ENCODE data around the gene GABBR1. TPM values are rescaled to one million over a fixed set of nuclear protein-coding genes. Genes with fewer than 3 reads are reported as not detected.

GABBR1 gene
- polyA plus RNA-seq, 1 donor from 2014 or later, result 108 TPM

DNA sequence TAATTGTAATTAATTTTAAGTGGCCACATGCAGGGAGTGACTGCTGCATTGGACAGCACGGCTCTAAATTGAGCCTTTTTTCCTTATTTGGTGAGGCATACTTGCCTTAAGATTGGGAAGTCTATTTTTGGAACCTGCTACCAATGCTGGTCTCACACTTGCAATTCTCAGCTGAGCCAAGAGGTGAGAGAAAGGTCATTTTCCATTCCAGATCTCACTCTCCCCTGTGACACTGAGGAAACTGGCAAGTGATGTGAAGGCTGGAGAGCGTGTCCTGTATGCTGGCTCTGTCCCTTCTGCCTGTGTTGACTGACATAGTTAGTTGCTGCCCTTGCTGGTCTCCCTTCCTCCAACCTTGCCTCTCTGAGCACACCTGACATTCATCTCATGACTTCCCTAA lies 23.2 kb upstream of the GABBR1 start:
- Histone ChIP-seq H3K4me3 (ENCODE audit: low read length) (no peak overlapping the region), H3K27me3 (ENCODE audit: insufficient read depth, low read depth, low read length) (no peaks in the 10 kb centered on the region), H3K36me3 (ENCODE audit: insufficient read depth, low read length) (no peaks in the 10 kb centered on the region), H3K9me3 (ENCODE audit: low read length) (no peaks in the 10 kb centered on the region), H3K27ac (ENCODE audit: low read length) (no peak overlapping the region), H3F3A (ENCODE audit: insufficient read depth, low read length, poor library complexity, severe bottlenecking) (no peaks in the 10 kb centered on the region), H3K9ac (ENCODE audit: low read length) (no peak overlapping the region), H3K4me2 (ENCODE audit: low read length) (no peak overlapping the region), H4K20me1 (ENCODE audit: insufficient read depth) (no peaks in the 10 kb centered on the region), H3K9me2 (ENCODE audit: insufficient read depth, low read length) (no peaks in the 10 kb centered on the region), H3K79me2 (replicated peaks; ENCODE audit: insufficient read depth, low read length) (no peaks in the 10 kb centered on the region), H2AFZ (ENCODE audit: low read depth, low read length) (no peak overlapping the region)
- TF ChIP-seq EZH2 (IDR thresholded peaks at IDR 0.05; ENCODE audit: borderline replicate concordance, insufficient read depth, low read length, poor library complexity, severe bottlenecking) (no peak), POLR2AphosphoS5 (IDR thresholded peaks at IDR 0.05) (no peak), SMC3 (conservative IDR thresholded peaks at IDR 0.05; ENCODE audit: poor library complexity) (no peak), TAF1 (IDR thresholded peaks at IDR 0.05; ENCODE audit: low read depth) (no peak), RAD21 (conservative IDR thresholded peaks at IDR 0.05) (no peak), EP300 (conservative IDR thresholded peaks at IDR 0.05; ENCODE audit: poor library complexity, severe bottlenecking) (no peak), REST (IDR thresholded peaks at IDR 0.05; ENCODE audit: borderline replicate concordance) (no peak), MXI1 (conservative IDR thresholded peaks at IDR 0.05; ENCODE audit: poor library complexity, severe bottlenecking) (no peak)
- TF ChIP-seq, protein P1, sequence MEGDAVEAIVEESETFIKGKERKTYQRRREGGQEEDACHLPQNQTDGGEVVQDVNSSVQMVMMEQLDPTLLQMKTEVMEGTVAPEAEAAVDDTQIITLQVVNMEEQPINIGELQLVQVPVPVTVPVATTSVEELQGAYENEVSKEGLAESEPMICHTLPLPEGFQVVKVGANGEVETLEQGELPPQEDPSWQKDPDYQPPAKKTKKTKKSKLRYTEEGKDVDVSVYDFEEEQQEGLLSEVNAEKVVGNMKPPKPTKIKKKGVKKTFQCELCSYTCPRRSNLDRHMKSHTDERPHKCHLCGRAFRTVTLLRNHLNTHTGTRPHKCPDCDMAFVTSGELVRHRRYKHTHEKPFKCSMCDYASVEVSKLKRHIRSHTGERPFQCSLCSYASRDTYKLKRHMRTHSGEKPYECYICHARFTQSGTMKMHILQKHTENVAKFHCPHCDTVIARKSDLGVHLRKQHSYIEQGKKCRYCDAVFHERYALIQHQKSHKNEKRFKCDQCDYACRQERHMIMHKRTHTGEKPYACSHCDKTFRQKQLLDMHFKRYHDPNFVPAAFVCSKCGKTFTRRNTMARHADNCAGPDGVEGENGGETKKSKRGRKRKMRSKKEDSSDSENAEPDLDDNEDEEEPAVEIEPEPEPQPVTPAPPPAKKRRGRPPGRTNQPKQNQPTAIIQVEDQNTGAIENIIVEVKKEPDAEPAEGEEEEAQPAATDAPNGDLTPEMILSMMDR (IDR thresholded peaks at IDR 0.05; ENCODE audit: poor library complexity, severe bottlenecking), result no peak

GRCh38 chr6:29655658-29656057 lies 22.7 kb upstream of the GABBR1 start:
- Histone ChIP-seq H3K36me3 (ENCODE audit: insufficient read depth, low read length) (no peaks in the 10 kb centered on the region), H3F3A (ENCODE audit: insufficient read depth, low read length, poor library complexity, severe bottlenecking) (no peaks in the 10 kb centered on the region), H3K27me3 (ENCODE audit: insufficient read depth, low read depth, low read length) (no peaks in the 10 kb centered on the region), H3K4me3 (ENCODE audit: low read length) (no peak overlapping the region), H3K27ac (ENCODE audit: low read length) (no peak overlapping the region), H2AFZ (ENCODE audit: low read depth, low read length) (no peak overlapping the region), H3K9me3 (ENCODE audit: low read length) (no peaks in the 10 kb centered on the region), H4K20me1 (ENCODE audit: insufficient read depth) (no peaks in the 10 kb centered on the region), H3K9ac (ENCODE audit: low read length) (no peak overlapping the region), H3K4me2 (ENCODE audit: low read length) (no peak overlapping the region), H3K79me2 (replicated peaks; ENCODE audit: insufficient read depth, low read length) (no peaks in the 10 kb centered on the region), H3K9me2 (ENCODE audit: insufficient read depth, low read length) (no peaks in the 10 kb centered on the region)
- TF ChIP-seq, protein P1 (IDR thresholded peaks at IDR 0.05; ENCODE audit: poor library complexity, severe bottlenecking), result no peak
- no peak for TF ChIP-seq POLR2AphosphoS5 (IDR thresholded peaks at IDR 0.05)
- TF ChIP-seq SMC3 (conservative IDR thresholded peaks at IDR 0.05; ENCODE audit: poor library complexity), result no peak
- no peak for TF ChIP-seq EZH2 (IDR thresholded peaks at IDR 0.05; ENCODE audit: borderline replicate concordance, insufficient read depth, low read length, poor library complexity, severe bottlenecking)
- no peak for TF ChIP-seq REST (IDR thresholded peaks at IDR 0.05; ENCODE audit: borderline replicate concordance)
- TF ChIP-seq TAF1 (IDR thresholded peaks at IDR 0.05; ENCODE audit: low read depth), result no peak
- no peak for TF ChIP-seq MXI1 (conservative IDR thresholded peaks at IDR 0.05; ENCODE audit: poor library complexity, severe bottlenecking)
- TF ChIP-seq RAD21 (conservative IDR thresholded peaks at IDR 0.05), result no peak
- no peak for TF ChIP-seq EP300 (conservative IDR thresholded peaks at IDR 0.05; ENCODE audit: poor library complexity, severe bottlenecking)
